GM21381 (cell line): ENCODE data around the gene BAG3.
A peak's percentile ranks its signal among the peaks of the same experiment; 100 is the strongest.
"Not testable (repeated sequence)": the region's sequence is repeated elsewhere in the genome, so short reads cannot be mapped to it uniquely, and the experiment has no call there.

ENCODE experiments used
- ATAC-seq: cut with Tn5 transposase; IDR thresholded peaks from one replicate; pipeline ENCODE4 v1.9.1; 2021; ENCODE audit warnings: mild to moderate bottlenecking, moderate library complexity; ENCODE audit not compliant: unreplicated experiment

BAG3 gene

DNA sequence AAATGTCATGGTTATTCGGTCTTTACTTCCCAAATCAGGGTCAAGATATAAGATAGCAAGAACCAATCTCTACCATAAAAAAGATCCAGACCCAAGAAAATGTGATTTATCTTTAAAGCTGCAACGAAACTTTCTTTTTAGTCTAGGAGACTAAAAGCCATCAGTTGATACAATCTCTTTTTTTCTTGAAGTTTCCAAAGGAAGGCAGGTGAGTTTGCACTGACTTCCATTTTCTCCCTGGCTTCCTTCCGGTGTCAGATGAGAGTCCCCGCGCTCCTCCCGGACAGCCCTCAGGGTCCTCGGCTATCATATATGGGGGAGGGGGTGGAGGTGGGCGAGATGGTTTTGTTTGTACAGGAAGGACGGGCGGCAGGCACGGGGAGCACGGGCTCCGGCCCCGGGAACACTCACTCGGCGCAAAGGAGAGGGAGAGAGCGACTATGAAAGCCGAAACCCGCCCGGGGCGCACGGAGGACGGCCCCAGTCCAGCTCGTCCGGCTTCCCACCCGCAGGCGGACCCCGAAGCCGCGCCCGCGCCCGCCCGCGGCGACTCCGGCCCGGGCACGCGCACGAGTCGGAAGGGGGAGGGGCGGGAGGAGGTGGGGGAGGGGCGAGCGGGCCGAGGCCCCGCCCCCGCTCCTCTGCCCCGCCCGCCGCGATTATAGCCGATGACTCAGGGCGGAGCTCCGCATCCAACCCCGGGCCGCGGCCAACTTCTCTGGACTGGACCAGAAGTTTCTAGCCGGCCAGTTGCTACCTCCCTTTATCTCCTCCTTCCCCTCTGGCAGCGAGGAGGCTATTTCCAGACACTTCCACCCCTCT lies at the start of gene BAG3:
Gene BAG3, plus strand, starts transcription at position 689 of the 822 bp plus-strand sequence. CDS start 296 bp downstream, outside the sequence.
- peak; percentile 76 for ATAC-seq

GRCh38 chr10:119602241-119603095 lies 48.7 kb upstream of the BAG3 start:
- no peak for ATAC-seq

GRCh38 chr10:119604468-119604867 lies 46.7 kb upstream of the BAG3 start:
- no peak for ATAC-seq

GRCh38 chr10:119608316-119609155 lies 42.6 kb upstream of the BAG3 start:
- no peak for ATAC-seq

GRCh38 chr10:119609516-119609915 lies 41.7 kb upstream of the BAG3 start:
- ATAC-seq = no peak

DNA sequence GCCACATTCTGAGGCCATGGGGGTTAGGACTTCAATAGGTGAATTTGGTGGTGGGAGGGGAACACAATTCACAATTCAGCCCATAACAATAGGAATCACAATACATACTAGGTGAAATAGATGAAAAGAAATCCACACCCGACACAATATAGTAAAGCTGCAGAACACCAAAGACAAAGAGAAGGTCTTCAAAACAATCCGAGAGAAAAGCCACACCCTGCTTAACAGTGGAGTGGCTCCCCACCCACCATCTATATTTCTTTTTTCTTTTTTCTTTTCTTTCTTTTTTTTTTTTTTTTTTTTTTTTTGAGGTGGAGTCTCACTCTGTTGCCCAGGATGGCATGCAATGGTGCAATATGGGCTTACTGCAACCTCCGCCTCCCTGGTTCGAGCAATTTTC lies 39.7 kb upstream of the BAG3 start:
- no peak for ATAC-seq

- ATAC-seq = no peak
These were observed 37.4 kb upstream of the BAG3 start for GRCh38 chr10:119613741-119614140.

DNA sequence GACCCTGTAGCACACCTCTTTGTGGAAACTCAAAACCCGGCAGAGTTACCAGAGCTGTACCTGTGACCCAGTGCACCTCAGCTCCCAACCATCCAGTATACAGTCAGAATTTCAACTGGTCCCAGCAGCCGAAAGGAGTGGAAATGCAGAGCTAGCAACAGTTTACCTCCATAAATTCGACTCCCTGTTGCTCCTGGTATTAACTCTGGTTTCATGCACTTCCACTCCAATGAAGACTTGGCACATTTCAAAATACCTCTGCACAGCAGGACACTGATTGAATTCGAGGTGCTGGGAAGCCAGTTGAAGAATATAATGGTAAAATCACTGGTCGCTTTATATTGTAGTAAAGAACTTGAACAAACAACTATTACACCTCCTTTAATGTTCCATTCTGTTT lies 36.5 kb upstream of the BAG3 start:
- ATAC-seq = no peak

DNA sequence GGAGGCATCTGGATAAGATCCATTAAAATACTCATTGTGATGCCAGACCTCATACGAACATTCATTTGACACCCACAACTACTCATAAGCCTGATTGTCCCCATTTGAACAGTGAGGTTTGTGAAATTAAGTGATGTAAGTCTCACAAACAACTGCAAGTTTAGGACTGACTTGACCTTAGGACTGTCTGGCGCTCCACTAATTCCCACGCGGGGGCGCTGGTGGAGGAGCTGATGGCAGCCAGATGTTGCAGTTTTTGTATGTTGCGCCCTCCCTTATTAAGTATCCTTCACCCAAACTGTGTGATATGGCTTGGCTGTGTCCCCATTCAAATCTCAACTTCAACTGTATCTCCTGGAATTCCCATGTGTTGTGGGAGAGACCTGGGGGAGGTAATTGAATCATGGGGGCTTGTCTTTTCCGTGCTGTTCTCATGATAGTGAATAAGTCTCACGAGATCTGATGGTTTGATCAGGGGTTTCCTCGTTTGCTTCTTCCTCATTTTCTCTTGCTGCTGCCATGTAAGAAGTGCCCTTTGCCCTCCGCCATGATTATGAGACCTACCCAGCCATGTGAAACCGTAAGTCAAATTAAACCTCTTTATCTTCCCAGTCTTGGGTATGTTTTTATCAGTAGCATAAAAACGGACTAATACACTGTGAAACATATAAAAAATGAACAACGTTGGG lies 34.2 kb upstream of the BAG3 start:
- ATAC-seq = no peak

DNA sequence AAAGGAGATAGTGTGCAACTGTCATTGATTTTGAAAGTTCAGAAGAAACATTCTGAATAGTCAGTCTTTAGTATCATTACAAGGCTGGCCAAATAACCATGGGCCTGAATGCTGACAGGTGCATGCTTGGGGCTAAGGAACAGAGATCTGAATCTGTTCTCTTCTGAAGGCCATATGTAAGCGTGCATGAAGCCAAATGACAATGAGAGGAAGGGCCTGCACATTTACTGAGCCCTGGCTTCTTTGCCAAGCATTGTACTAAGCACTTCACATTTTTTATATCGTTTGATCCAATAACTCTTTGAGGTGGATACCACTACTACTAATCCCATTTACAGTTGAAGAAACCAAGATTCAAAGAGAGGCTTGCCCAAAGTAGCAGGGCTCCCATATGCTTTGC lies 32.0 kb upstream of the BAG3 start:
- ATAC-seq = no peak

DNA sequence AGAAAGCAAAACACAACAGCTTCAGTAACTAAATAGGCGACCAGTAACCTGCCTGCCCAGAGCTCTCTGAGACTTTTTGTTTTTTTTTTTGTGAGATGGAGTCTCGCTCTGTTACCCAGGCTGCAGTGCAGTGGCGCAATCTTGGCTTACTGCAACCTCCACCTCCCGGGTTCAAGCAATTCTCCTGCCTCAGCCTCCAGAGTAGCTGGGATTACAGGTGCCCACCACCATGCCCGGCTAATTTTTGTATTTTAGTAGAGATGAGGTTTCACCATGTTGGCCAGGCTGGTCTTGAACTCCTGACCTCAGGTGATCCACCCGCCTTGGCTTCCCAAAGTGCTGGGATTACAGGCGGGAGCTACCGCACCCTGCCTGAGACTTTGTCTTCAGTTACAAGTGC lies 31.4 kb upstream of the BAG3 start:
- not testable (repeated sequence) for ATAC-seq

- no peak for ATAC-seq
These were observed 30.7 kb upstream of the BAG3 start for GRCh38 chr10:119620241-119621077.

DNA sequence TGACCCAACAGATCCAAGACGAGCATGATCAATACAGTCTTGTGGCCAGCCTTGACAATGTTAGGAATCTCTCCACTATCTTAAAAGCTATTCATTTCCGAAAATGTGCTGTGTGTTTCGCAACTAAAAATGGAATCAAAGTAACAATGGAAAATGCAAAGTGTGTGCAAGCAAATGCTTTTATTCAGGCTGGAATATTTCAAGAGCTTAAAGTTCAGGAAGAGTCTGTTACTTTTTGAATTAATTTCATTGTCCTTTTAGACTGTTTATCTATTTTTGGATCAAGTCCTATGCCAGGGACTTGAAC lies 30.1 kb upstream of the BAG3 start:
- ATAC-seq = no peak

DNA sequence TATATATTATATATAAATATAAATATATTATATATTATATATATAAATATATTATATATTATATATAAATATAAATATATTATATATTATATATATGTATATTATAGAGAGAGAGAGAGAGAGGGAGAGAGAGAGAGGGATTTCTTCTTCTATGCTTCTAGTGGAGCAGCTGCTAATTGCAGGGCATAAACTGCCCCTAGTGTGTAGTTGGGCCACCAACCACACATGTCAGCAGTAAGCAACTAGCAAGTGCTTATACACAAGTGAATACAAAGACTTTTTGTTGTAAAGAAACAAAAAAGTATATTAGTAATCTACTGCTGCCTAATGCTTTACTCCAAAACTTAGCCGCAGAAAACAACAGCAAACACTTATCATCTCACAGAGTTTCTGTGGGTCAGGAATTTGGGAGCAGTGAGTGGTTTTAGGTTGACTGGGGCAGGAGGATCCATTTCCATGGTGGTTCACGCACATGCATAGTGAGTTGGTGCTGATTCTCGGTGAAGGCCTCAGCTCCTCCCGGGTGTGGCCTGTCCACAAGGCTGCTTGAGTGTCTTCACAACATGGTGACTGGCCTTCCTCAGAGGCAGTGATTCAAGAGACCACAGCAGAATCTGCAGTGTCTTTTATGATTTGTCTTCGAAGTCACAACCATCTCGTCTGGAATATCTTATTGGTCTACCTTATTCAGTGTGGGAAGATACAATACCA lies 25.5 kb upstream of the BAG3 start:
- ATAC-seq = no peak

GRCh38 chr10:119630300-119630699 lies 20.9 kb upstream of the BAG3 start:
- ATAC-seq = no peak

GRCh38 chr10:119633538-119634218 lies 17.5 kb upstream of the BAG3 start:
- ATAC-seq = no peak

GRCh38 chr10:119634219-119634544 lies 17.0 kb upstream of the BAG3 start:
- no peak for ATAC-seq

GRCh38 chr10:119637631-119638030 lies 13.5 kb upstream of the BAG3 start:
- ATAC-seq = no peak

DNA sequence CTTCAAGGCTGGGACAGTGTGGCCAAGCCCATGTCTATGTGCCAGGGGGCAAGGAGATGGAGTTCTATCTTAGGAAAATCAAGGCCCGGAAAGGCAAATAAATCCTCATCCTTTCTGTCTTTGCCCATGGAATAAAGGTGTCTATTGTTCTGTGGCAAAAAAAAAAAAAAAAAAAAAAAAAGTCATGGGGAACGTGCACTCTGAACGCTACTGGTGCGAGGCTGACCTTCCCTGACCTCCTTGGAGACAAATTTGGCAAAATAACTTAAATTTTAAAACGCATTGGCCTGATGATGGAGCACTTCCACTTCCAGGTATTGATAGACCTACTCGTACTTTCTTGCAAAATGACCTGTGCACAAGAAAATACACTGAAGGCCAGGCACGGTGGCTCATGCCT lies 12.2 kb upstream of the BAG3 start:
- ATAC-seq = no peak
